SJSA1 (cell line): ENCODE results near the gene CBY1. TPM values are rescaled to one million over a fixed set of nuclear protein-coding genes. Genes with fewer than 3 reads are reported as not detected.
A peak's percentile ranks its signal among the peaks of the same experiment; 100 is the strongest.

Source experiments
- DNase-seq, 2 experiments: peaks; one replicate each; pipeline ENCODE4 v3.0.0-alpha.2; 2015 to 2020; ENCODE audit warnings: low spot score in 2 of 2, low read depth in 1 of 2
- H3K27ac ChIP-seq: fragments of 250-450 bp; sonication (Bioruptor Pico); 2 replicates; pipeline ENCODE4 v1.5.1; 2020; ENCODE audit warnings: mild to moderate bottlenecking, moderate library complexity
- H3K27me3 ChIP-seq: fragments of 250-450 bp; sonication (Bioruptor Pico); replicated peaks from 2 replicates; pipeline ENCODE4 v1.5.1; 2020; ENCODE audit warnings: mild to moderate bottlenecking, moderate library complexity
- H3K36me3 ChIP-seq: fragments of 250-450 bp; sonication (Bioruptor Pico); 2 replicates; pipeline ENCODE4 v1.5.1; 2020; ENCODE audit warnings: mild to moderate bottlenecking
- H3K4me1 ChIP-seq: fragments of 250-450 bp; sonication (Bioruptor Pico); replicated peaks from 2 replicates; pipeline ENCODE4 v1.6.1; 2021; ENCODE audit warnings: mild to moderate bottlenecking
- H3K4me3 ChIP-seq: fragments of 250-450 bp; sonication (Bioruptor Pico); 2 replicates; pipeline ENCODE4 v1.5.1; 2020; ENCODE audit warnings: mild to moderate bottlenecking
- H3K9me3 ChIP-seq: fragments of 250-450 bp; sonication (Bioruptor Pico); replicated peaks from 2 replicates; pipeline ENCODE4 v1.5.1; 2020; ENCODE audit warnings: mild to moderate bottlenecking
- total RNA-seq: library from RNA; depleted of rRNA; stranded (reverse); fragments of >200 nt; shearing (Covaris generic); gene quantifications from 2 replicates; pipeline ENCODE4 v1.2.3, GENCODE V29; 2014

The CBY1 gene
- total RNA-seq, 1 experiment from 2014 or later = 13.5 TPM

DNA sequence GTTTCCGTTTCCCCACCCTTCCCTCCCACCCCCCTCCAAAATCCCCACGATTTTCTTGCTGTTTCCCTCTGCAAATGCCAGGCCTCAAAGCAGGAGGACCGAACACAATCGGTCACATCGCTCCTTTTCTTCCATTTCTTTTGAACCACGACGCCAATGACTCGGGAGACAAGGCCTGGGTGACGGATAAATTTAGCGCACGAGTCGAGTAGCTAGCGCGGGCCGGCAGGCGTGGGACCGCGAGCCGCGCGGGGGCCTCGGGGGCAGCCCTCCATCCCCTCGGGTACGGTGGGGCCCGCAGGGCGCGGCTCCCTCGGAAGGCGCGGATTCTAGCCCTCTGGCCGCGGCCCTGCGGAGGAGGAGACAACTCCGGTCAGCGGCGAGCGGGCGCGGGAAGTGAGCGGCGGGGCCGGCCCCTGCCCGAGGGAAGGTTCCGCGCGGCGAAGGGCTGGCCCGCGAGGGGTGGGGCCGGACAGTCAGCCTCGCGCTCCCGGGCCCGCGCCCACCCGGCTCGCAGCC is 43.9 kb downstream of the CBY1 start:
- Histone ChIP-seq H3K4me3 (peak overlapping the region; percentile 97), H3K27me3 (no peaks in the 10 kb centered on the region), H3K9me3 (peaks cover 6% of the 10 kb centered on the region; the same call in 1 of the 2 replicates), H3K27ac (peak overlapping the region; percentile 93), H3K4me1 (peaks cover 54% of the 10 kb centered on the region), H3K36me3 (peaks cover 31% of the 10 kb centered on the region)
- peak; percentile 77 to 78 for DNase-seq

DNA sequence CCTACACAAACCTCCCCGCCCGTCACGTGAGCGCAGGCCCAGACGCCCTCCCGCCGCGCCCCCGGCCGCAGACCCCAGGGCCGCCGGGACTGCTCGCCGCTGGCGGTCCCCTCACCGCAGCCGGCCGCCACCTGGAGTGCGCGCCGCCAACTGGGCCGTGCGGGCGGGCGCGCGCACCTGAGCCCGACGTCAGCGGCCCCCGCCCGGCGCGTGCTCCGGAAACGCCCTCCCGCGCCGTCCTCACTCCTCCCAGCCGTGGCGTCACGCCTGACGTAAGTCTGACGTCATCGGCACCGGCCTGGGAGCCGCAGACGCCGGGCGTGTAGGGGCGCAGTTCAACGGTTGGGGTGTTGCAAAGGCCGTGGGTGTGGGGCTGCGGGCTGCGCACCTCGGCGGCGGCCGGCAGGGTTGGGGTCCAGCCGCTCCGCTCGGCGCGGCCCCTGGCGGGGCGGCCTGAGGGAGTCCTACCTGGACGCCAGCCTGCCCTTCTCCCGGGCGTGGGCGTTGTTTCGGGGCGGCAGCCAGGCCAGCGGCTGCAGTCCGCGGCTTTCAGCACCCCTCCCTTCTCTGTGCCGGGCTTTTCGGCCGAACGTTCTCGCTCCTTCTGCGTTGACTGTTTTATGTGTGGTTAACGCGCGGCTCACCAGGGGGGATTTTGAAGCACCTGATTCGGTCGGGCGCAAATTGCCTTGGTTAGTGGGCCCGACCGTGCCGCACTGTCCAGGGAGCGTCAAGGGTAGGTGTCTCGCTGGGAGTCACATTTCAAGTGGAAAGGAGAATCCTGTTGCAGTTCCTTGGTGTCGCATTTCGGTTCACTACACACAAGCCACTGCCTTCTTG is 44.6 kb downstream of the CBY1 start, which contains the start of gene JOSD1:
JOSD1 (minus strand) TSS at position 155 of the 840 bp plus-strand sequence. CDS start 956 bp downstream, outside the sequence.
- H3K36me3 ChIP-seq = peaks cover 34% of the 10 kb centered on the region
- H3K4me3 ChIP-seq = peak within 1 kb of the TSS; percentile 97
- peaks cover 54% of the 10 kb centered on the region for H3K4me1 ChIP-seq
- peaks cover 6% of the 10 kb centered on the region; the same call in 1 of the 2 replicates for H3K9me3 ChIP-seq
- peak; percentile 93 to 94 for DNase-seq
- no peaks in the 10 kb centered on the region for H3K27me3 ChIP-seq
- H3K27ac ChIP-seq = peak within 1 kb of the TSS; percentile 93

DNA sequence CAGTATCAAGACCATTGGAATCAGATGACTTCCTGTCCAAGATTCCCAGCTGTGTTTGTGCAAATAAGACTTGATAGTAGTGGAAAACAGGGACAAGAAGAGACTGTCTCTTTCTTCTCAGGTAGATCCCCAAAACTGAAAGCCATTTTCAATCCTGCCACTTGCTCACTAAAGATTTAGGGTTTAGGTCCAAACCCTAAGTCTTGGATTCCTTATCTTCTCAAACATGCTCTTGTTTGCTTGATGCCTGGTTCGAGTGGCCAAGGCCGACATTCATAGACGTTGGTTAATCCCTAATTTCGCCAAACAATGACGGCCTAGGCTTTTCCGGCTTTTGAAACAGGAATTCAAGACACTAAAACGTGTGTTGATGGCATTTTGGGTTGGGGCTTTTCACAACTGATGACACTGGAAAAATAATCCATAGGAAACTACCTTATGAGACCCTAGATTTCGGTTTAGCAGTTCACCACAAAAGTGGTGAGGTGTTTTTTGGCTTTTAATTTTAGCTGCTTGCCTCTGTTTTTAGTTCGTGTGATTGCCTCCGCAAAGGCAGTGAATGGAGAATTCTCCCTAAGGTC is 48.3 kb downstream of the CBY1 start:
- peaks cover 29% of the 10 kb centered on the region for H3K4me1 ChIP-seq
- H3K27me3 ChIP-seq = no peaks in the 10 kb centered on the region
- H3K9me3 ChIP-seq = peaks cover 6% of the 10 kb centered on the region; the same call in 1 of the 2 replicates
- peak overlapping the region; percentile 17 for H3K4me3 ChIP-seq
- peaks cover 30% of the 10 kb centered on the region for H3K36me3 ChIP-seq
- DNase-seq = no peak
- H3K27ac ChIP-seq = no peak overlapping the region

DNA sequence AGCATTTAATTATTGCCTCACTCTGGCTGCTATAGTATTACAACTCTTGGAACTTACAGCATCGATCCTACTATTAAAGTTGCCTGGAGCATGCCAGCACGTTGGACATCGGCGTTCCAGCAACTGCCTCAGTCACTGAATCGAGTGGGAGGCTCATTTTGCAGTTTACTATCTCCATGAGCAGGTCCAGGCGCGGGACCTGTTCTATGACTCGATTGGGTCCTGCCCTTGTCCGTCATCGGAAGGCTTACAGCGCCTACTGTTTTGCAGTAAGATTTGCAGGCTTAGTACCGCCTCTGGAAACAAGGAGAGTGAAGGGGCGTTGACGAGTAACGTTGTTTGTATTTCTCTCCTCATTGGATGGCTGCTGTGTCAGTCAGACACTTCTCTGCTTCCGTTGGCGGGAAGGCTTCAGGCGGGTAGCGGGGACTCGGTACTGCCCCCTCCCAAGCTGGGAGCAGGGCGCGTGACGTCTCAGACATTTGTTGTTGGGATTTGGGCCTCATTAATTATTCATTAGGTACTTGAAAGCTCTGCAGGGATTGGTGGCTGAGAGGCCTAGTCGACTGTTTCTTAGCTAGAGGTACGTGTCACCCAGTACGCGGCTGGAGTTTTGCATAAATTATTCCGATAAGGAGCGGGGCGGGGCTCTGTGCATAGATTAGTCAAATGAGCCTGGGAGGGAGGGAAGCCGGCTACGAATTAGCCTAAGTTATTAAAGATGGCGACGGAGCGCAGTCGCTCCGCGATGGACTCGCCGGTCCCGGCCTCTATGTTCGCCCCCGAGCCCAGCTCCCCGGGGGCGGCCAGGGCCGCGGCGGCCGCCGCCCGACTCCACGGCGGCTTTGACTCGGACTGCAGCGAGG is 49.0 kb downstream of the CBY1 start, which contains the start of gene GTPBP1:
GTPBP1 (plus strand) TSS at position 710 of the 866 bp plus-strand sequence; CDS start at position 722, 12 bp downstream.
- H3K4me1 ChIP-seq = peaks cover 29% of the 10 kb centered on the region
- peak; percentile 99 to 100 for DNase-seq
- no peaks in the 10 kb centered on the region for H3K27me3 ChIP-seq
- H3K4me3 ChIP-seq = peak within 1 kb of the TSS; percentile 90
- H3K9me3 ChIP-seq = peaks cover 6% of the 10 kb centered on the region; the same call in 1 of the 2 replicates
- H3K36me3 ChIP-seq = peaks cover 35% of the 10 kb centered on the region
- peak within 1 kb of the TSS; percentile 75 for H3K27ac ChIP-seq

DNA sequence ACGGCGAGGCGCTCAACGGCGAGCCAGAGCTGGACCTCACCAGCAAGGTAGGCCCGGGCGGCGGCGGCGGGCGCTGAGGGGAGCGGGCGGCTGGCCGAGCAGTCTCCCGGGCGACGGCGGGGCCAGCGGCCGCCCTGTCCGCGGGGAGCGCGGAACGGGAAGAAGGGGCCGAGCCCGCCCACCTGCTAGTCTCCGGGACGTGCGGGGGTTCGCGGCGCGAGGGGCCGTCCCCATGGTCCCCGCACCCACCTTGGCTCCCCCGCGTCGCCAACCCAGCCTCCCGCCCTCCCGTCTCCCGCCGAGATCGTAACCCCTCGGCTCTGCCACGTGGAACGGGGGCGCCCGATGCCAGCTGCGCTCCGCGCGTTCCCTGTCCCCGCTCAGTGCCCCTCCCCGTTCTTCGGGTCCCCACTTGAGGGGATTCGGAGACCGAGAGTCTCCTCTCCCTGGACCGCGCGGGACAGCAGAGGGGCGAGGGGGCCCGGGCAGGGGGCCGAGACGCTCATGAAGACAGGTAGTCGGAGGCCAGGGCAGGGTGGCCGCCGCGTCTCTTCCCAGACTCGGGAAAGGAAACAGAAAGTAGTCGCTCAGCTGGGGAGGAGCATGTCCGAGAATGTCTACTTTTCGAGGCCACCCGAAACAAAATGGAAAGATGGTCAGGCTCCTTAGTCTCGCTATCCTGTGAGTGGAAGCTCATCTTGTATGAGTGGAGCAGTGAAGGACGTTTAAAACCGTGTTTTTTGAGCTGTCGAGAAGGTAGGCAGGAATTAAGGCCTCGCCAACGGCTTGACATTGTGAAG is 49.9 kb downstream of the CBY1 start:
- Histone ChIP-seq H3K4me1 (peaks cover 21% of the 10 kb centered on the region), H3K27me3 (no peaks in the 10 kb centered on the region), H3K4me3 (peak overlapping the region; percentile 90), H3K27ac (peak overlapping the region; percentile 75), H3K9me3 (no peaks in the 10 kb centered on the region), H3K36me3 (peaks cover 30% of the 10 kb centered on the region)
- DNase-seq = peak in 1 of 2 experiments; percentile 62

DNA sequence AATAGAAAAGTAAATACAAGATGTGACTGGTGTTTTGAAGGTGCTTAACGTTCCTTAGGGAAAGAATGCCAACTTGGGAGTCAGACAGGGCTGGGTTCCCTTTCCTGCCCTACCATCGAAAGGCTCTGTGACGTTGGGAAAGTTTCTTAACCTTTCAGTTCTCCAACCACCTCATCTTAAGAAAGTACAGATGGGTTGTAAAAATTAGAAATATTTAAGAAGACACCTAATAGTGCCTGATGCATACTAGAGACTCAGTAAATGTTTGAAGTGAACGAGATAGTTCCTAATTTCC is 50.4 kb downstream of the CBY1 start:
- peaks cover 18% of the 10 kb centered on the region for H3K4me1 ChIP-seq
- peak overlapping the region; percentile 75 for H3K27ac ChIP-seq
- no peaks in the 10 kb centered on the region for H3K27me3 ChIP-seq
- H3K4me3 ChIP-seq = peak overlapping the region; percentile 90
- DNase-seq = no peak
- H3K36me3 ChIP-seq = peaks cover 32% of the 10 kb centered on the region
- H3K9me3 ChIP-seq = no peaks in the 10 kb centered on the region

DNA sequence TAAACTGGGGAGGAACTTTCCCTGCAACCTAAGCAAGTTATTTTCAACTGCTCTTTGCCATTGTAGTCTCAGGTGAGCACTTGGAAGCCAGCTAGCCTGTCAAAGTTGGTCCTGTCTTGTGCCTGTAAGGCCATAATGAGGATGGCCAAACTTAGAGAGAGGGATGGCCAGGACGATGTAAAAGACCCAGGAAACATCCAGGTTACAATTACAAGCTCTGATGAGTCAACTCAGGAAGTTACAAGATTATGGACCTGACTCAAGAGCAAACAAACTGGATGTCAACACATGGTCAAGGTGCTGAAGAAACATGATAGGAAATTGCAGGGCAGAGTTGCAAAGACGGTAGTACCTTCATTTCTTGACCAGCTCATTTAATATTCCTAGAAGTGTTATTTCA is 50.9 kb downstream of the CBY1 start:
- no peak for DNase-seq
- H3K4me3 ChIP-seq = no peak overlapping the region
- H3K27me3 ChIP-seq = no peaks in the 10 kb centered on the region
- peak overlapping the region; percentile 75; the same call in 1 of the 2 replicates for H3K27ac ChIP-seq
- no peaks in the 10 kb centered on the region for H3K9me3 ChIP-seq
- peaks cover 18% of the 10 kb centered on the region for H3K4me1 ChIP-seq
- H3K36me3 ChIP-seq = peaks cover 37% of the 10 kb centered on the region

DNA sequence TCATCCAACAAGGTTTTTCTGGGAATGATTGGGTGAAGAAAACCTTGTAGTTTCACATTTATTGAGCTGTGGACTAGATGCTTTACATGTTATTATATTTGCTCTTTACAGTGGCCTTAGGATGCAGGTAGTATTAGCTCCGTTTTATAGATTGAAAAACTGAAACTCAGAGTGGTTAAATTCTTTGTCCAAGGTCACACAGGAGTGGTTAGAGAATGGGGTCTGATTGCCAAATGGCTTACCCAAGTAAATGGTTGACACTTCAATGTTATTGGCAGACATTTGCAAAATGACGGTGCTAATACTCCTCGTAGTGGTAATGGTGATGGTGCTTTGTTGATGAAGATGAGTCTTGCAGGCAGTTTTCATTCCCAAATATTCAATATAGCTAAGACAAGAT is 51.5 kb downstream of the CBY1 start:
- Histone ChIP-seq H3K4me1 (peaks cover 18% of the 10 kb centered on the region), H3K27me3 (no peaks in the 10 kb centered on the region), H3K27ac (no peak overlapping the region), H3K36me3 (peaks cover 43% of the 10 kb centered on the region), H3K4me3 (no peak overlapping the region), H3K9me3 (no peaks in the 10 kb centered on the region)
- no peak for DNase-seq

DNA sequence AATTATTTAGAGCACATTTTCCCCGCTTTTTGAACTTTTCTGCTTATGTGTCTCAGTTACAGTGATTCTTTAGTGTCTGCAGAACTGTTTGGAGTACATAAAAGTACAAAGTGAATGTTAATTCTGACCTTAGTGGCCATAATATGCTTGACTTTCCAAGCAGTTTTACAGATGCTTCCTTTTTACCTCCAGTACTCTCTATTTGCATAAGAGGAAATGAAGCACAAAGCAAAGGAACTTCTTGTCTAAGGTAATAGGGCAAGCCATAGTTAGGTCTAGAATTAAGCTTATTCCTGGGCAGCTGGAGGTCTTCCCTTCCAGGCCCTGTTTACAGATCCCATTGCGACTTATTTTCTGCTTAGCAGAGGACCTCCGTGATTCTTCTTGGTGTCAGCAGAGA is 52.9 kb downstream of the CBY1 start:
- H3K27ac ChIP-seq = no peak overlapping the region
- peaks cover 43% of the 10 kb centered on the region for H3K36me3 ChIP-seq
- no peaks in the 10 kb centered on the region for H3K27me3 ChIP-seq
- no peak overlapping the region for H3K4me3 ChIP-seq
- no peak for DNase-seq
- peaks cover 18% of the 10 kb centered on the region for H3K4me1 ChIP-seq
- no peaks in the 10 kb centered on the region for H3K9me3 ChIP-seq

DNA sequence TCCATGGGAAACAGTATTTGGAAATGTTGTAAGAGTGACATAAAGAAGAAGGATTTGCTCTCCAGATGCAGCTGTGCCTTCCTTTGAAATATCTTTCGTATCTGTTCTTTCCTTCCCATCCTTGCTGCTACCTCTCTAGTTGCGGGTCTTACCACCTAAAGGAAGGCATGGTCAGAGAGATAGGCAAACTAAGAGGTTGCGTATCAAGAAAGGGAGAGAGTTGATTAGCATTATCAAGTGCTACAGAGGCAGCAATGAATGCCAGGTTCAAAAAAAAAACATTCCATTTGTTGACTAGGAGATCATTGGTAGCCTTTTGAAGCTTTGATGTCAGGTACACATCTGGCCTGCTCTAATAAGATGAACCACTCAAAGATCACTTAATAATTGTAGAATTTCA is 53.9 kb downstream of the CBY1 start:
- no peak for DNase-seq
- H3K36me3 ChIP-seq = peaks cover 43% of the 10 kb centered on the region
- H3K27ac ChIP-seq = no peak overlapping the region
- no peak overlapping the region for H3K4me3 ChIP-seq
- H3K9me3 ChIP-seq = no peaks in the 10 kb centered on the region
- peaks cover 11% of the 10 kb centered on the region for H3K4me1 ChIP-seq
- no peaks in the 10 kb centered on the region for H3K27me3 ChIP-seq

DNA sequence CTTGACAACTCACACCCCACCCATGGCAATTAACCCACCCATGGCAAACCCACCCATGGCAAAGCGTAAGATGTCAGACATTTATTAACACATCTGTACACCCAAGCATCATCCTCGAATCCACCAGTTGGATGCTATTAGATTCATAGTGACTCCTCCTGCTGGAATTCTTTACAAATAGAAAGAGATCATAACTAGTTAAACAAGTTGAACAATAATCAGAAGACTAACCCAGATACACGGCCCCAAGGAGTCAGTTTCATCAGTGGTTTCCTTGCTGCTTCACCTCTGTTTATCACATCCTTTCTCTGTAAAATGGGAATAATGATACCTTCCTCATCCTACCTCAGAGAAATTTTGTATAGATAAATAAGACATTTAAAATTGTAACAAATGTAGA is 54.4 kb downstream of the CBY1 start:
- Histone ChIP-seq H3K36me3 (peaks cover 44% of the 10 kb centered on the region), H3K4me3 (no peak overlapping the region), H3K9me3 (no peaks in the 10 kb centered on the region), H3K27ac (no peak overlapping the region), H3K27me3 (no peaks in the 10 kb centered on the region), H3K4me1 (peaks cover 11% of the 10 kb centered on the region)
- DNase-seq = no peak

DNA sequence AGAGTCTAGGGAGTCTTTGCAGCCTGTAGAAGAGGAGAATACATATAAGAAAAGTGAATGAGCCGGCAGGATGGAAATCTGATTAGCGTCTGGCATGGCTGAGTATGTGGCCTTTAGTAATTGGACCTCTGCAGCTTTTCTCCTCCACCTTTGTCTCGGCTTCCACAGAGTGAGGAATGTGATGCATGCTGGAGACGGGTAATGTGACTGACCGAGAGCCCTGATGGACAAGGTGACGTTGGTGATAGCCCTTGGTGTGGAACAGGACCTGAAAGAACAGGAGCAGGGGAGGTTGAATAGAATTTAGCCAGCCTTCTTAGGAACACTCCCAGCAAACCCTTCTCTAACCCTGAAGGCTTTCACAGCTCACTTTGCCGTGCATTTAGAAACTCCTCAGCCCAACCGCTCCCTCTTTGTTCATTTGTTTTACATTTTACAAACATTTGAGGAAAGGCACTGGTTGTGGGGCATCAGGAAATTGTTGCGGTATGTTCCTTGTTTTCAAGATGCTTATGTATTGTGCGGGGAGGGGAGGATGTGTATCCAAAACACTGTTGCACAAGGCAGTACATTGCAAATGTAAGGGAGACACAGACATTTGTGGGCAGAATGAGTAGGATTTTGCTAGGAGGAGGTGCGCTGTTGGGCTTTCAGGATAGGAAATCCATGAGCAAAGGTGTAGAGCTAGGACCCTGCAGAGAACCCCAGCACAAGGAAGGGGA is 56.2 kb downstream of the CBY1 start:
- Histone ChIP-seq H3K9me3 (no peaks in the 10 kb centered on the region), H3K27me3 (no peaks in the 10 kb centered on the region), H3K4me3 (no peak overlapping the region), H3K36me3 (peaks cover 55% of the 10 kb centered on the region), H3K4me1 (peaks cover 2% of the 10 kb centered on the region), H3K27ac (no peak overlapping the region)
- DNase-seq = no peak
